ENCODE data around the gene STRIP2. TPM values are rescaled to one million over a fixed set of nuclear protein-coding genes. Genes with fewer than 3 reads are reported as not detected.
"Not testable (repeated sequence)": the region's sequence is repeated elsewhere in the genome, so short reads cannot be mapped to it uniquely, and the experiment has no call there.

Gene STRIP2
- total RNA-seq, 1 experiment from 2014 or later = 6.5 TPM

GRCh38 chr7:129523924-129524323 lies 89.7 kb downstream of the STRIP2 start:
- no peaks in the 10 kb centered on the region; the same call in 1 of the 2 replicates for H3K27me3 ChIP-seq (replicated peaks; ENCODE audit: control insufficient read depth, insufficient read depth, low read length)
- CTCF ChIA-PET = no interaction called here
- BruUV-seq (replicated peaks) = no TSS peak
- DNase-seq = no peak
- H3K9me3 ChIP-seq = no peaks in the 10 kb centered on the region
- peaks cover 9% of the 10 kb centered on the region for H3K27me3 Mint-ChIP-seq (ENCODE audit: insufficient read depth, unreplicated experiment)
- no peaks in the 10 kb centered on the region for H3K4me1 ChIP-seq
- H3K36me3 Mint-ChIP-seq (ENCODE audit: insufficient read depth, unreplicated experiment) = no peaks in the 10 kb centered on the region
- intact Hi-C loops (cut with micrococcal nuclease; ENCODE audit: unreplicated experiment) = no loop called here
- H3K36me3 ChIP-seq (ENCODE audit: control insufficient read depth, insufficient read depth, low read length) = no peaks in the 10 kb centered on the region
- POLR2A ChIA-PET = no interaction called here
- no peaks in the 10 kb centered on the region for H3K9me3 Mint-ChIP-seq (ENCODE audit: unreplicated experiment)
- TF ChIP-seq CTCF (IDR thresholded peaks at IDR 0.05; ENCODE audit: insufficient read depth in 1 of 2, low read depth in 1 of 2, low read length in 1 of 2, severe bottlenecking in 1 of 2, unreplicated experiment in 1 of 2) = no peak
- no peak overlapping the region for H3K4me3 Mint-ChIP-seq (ENCODE audit: unreplicated experiment)
- no peaks in the 10 kb centered on the region for H3K4me1 Mint-ChIP-seq (ENCODE audit: low read depth, unreplicated experiment)
- H3K27ac Mint-ChIP-seq (ENCODE audit: unreplicated experiment) = no peak overlapping the region
- H3K4me3 ChIP-seq (ENCODE audit: low read depth, low read length) = no peak overlapping the region

GRCh38 chr7:129524405-129524804 lies 90.2 kb downstream of the STRIP2 start:
- H3K27me3 ChIP-seq (replicated peaks; ENCODE audit: control insufficient read depth, insufficient read depth, low read length); BruUV-seq (replicated peaks); H3K36me3 ChIP-seq (ENCODE audit: control insufficient read depth, insufficient read depth, low read length); intact Hi-C loops (cut with micrococcal nuclease; ENCODE audit: unreplicated experiment); H3K9me3 Mint-ChIP-seq (ENCODE audit: unreplicated experiment); H3K4me3 ChIP-seq (ENCODE audit: low read depth, low read length); H3K9me3 ChIP-seq; POLR2A ChIA-PET; H3K4me1 ChIP-seq; H3K4me1 Mint-ChIP-seq (ENCODE audit: low read depth, unreplicated experiment); H3K36me3 Mint-ChIP-seq (ENCODE audit: insufficient read depth, unreplicated experiment); H3K4me3 Mint-ChIP-seq (ENCODE audit: unreplicated experiment); H3K27ac Mint-ChIP-seq (ENCODE audit: unreplicated experiment); H3K27me3 Mint-ChIP-seq (ENCODE audit: insufficient read depth, unreplicated experiment); DNase-seq: not testable (repeated sequence)
- CTCF ChIA-PET = interaction anchor here (0.6 kb wide), 1 partner anchor 30 kb away, joined by 3 read pairs; no protein-coding TSS in a partner anchor

GRCh38 chr7:129525225-129525862 lies 91.1 kb downstream of the STRIP2 start:
- no TSS peak for BruUV-seq (replicated peaks)
- no peaks in the 10 kb centered on the region; the same call in 1 of the 2 replicates for H3K27me3 ChIP-seq (replicated peaks; ENCODE audit: control insufficient read depth, insufficient read depth, low read length)
- CTCF ChIA-PET = no interaction called here
- H3K4me3 Mint-ChIP-seq (ENCODE audit: unreplicated experiment) = no peak overlapping the region
- H3K9me3 ChIP-seq = no peaks in the 10 kb centered on the region
- no peak overlapping the region for H3K4me3 ChIP-seq (ENCODE audit: low read depth, low read length)
- no peaks in the 10 kb centered on the region for H3K36me3 ChIP-seq (ENCODE audit: control insufficient read depth, insufficient read depth, low read length)
- no peaks in the 10 kb centered on the region for H3K4me1 Mint-ChIP-seq (ENCODE audit: low read depth, unreplicated experiment)
- H3K27ac Mint-ChIP-seq (ENCODE audit: unreplicated experiment) = no peak overlapping the region
- TF ChIP-seq CTCF (IDR thresholded peaks at IDR 0.05; ENCODE audit: insufficient read depth in 1 of 2, low read depth in 1 of 2, low read length in 1 of 2, severe bottlenecking in 1 of 2, unreplicated experiment in 1 of 2) = no peak
- H3K4me1 ChIP-seq = no peaks in the 10 kb centered on the region
- peaks cover 6% of the 10 kb centered on the region for H3K27me3 Mint-ChIP-seq (ENCODE audit: insufficient read depth, unreplicated experiment)
- no peak for DNase-seq
- intact Hi-C loops (cut with micrococcal nuclease; ENCODE audit: unreplicated experiment) = no loop called here
- no peaks in the 10 kb centered on the region for H3K9me3 Mint-ChIP-seq (ENCODE audit: unreplicated experiment)
- POLR2A ChIA-PET = no interaction called here
- no peaks in the 10 kb centered on the region for H3K36me3 Mint-ChIP-seq (ENCODE audit: insufficient read depth, unreplicated experiment)
